Measurements from ENCODE around the gene SEC24C. TPM values are rescaled to one million over a fixed set of nuclear protein-coding genes. Genes with fewer than 3 reads are reported as not detected.
"Not testable (repeated sequence)": the region's sequence is repeated elsewhere in the genome, so short reads cannot be mapped to it uniquely, and the experiment has no call there.

Gene SEC24C
- total and polyA plus RNA-seq, 4 donors, result 45.7 to 73.7 (median 67.2) TPM

DNA sequence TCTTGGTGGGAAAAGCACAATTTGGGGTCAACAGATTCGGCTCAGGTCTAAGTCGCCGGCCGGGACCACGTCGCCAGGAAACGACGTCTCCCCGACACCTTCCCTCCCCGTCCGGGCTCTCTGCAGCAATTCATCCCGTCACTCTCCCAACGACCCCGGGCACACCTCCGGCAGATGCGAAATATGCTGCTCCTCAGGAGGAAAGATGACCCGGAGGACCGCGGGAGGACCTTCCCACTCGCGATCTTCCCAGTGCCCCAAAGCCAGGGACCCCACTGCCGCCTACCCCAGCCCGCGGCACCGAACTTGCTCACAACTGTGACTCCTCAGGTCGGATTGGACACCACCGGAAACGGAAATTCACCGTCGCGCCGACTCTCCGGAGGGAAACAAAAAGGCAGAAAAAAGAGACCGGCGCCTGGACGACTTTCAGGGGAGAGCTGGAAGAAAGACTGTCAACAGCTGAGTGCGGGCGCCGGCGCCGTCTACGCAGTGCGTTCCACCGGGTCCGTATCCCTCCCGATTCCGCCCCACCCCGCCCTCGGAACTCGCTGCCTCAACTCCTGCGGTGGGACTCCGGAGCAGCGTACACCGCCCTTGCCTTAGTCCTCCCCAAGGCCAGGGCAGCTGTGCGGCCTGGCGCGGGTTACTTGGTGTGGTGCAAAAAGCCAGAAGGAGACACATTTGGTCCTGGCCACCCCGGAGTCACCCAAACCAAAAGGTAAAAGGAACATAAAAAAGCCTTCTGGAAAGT is 13.8 kb upstream of the SEC24C start:
- no peaks in the 10 kb centered on the region for H3K27me3 ChIP-seq (ENCODE audit: control insufficient read depth, insufficient read depth, low read length)
- peak; percentile 89 to 98 (median 93) for DNase-seq (ENCODE audit: low read depth in 4 of 6, low spot score in 6 of 6)
- H3K36me3 ChIP-seq (ENCODE audit: control insufficient read depth, insufficient read depth, low read length), result peaks cover 39% of the 10 kb centered on the region
- no peaks in the 10 kb centered on the region for H3K9me3 ChIP-seq (ENCODE audit: control insufficient read depth, insufficient read depth, low read length)
- peak overlapping the region; percentile 88 for H3K4me3 ChIP-seq (ENCODE audit: low read depth, low read length)
- peaks cover 13% of the 10 kb centered on the region for H3K4me1 ChIP-seq (ENCODE audit: control insufficient read depth, insufficient read depth, low read length)
- H3K27ac ChIP-seq (ENCODE audit: low read depth, low read length), result peak overlapping the region; percentile 96
- WGBS (ENCODE audit: insufficient coverage), result 0% methylated on average over 58 of the region's 58 CpGs

DNA sequence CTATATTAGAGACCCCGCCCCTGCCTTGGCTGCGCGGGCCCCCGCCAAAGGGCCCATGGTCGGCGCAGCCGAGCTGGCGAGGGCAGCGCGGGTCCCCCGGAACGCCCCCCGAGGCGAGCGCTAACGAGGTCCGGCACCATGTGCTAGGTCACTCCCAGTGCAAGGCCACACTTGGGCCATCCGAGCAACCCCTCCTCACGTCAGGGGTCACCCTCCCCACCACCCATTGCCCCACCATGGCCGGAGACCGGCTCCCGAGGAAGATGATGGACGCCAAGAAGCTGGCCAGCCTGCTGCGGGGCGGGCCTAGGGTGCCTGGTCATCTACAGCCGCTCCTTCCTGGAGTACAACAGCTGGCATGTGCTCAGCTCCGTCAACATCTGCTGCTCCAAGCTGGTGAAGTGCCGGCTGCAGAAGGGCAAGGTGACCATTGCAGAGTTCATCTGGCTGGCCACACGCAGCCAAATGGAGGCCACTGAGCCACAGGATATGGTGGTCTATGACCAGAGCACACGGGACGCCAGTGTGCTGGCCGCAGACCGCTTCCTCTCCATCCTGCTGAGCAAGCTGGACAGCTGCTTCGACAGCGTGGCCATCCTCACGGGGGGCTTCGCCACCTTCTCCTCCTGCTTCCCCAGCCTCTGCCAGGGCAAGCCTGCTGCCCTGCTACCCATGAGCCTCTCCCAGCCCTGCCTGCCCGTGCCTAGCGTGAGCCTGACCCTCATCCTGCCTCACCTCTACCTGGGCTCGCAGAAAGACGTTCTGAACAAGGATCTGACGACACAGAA is 12.4 kb upstream of the SEC24C start:
- WGBS (ENCODE audit: insufficient coverage), result 91% methylated on average over 41 of the region's 42 CpGs
- H3K27ac ChIP-seq (ENCODE audit: low read depth, low read length), result no peak overlapping the region
- peaks cover 33% of the 10 kb centered on the region for H3K36me3 ChIP-seq (ENCODE audit: control insufficient read depth, insufficient read depth, low read length)
- no peak overlapping the region for H3K4me3 ChIP-seq (ENCODE audit: low read depth, low read length)
- peaks cover 13% of the 10 kb centered on the region for H3K4me1 ChIP-seq (ENCODE audit: control insufficient read depth, insufficient read depth, low read length)
- no peaks in the 10 kb centered on the region for H3K27me3 ChIP-seq (ENCODE audit: control insufficient read depth, insufficient read depth, low read length)
- H3K9me3 ChIP-seq (ENCODE audit: control insufficient read depth, insufficient read depth, low read length), result no peaks in the 10 kb centered on the region
- no peak for DNase-seq (ENCODE audit: low read depth in 4 of 6, low spot score in 6 of 6)

DNA sequence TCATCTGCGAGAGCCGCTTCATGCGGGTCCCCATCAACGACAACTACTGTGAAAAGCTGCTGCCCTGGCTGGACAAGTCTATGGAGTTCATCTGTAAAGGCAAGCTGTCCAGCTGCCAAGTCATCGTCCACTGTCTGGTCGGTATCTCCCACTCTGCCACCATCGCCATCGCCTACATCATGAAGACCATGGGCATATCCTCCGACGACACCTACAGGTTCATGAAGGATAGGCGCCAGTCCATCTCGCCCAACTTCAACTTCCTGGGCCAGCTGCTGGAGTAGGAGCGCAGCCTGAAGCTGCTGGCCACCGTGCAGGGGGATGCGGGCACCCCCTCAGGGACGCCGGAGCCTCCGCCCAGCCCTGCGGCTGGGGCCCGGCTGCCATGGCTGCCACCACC is 11.7 kb upstream of the SEC24C start:
- Histone ChIP-seq H3K4me3 (ENCODE audit: low read depth, low read length) (no peak overlapping the region), H3K36me3 (ENCODE audit: control insufficient read depth, insufficient read depth, low read length) (peaks cover 35% of the 10 kb centered on the region), H3K27ac (ENCODE audit: low read depth, low read length) (no peak overlapping the region), H3K27me3 (ENCODE audit: control insufficient read depth, insufficient read depth, low read length) (no peaks in the 10 kb centered on the region), H3K9me3 (ENCODE audit: control insufficient read depth, insufficient read depth, low read length) (no peaks in the 10 kb centered on the region), H3K4me1 (ENCODE audit: control insufficient read depth, insufficient read depth, low read length) (peaks cover 13% of the 10 kb centered on the region)
- DNase-seq (ENCODE audit: low read depth in 4 of 6, low spot score in 6 of 6), result no peak
- WGBS (ENCODE audit: insufficient coverage), result 96% methylated on average over 20 of the region's 20 CpGs

DNA sequence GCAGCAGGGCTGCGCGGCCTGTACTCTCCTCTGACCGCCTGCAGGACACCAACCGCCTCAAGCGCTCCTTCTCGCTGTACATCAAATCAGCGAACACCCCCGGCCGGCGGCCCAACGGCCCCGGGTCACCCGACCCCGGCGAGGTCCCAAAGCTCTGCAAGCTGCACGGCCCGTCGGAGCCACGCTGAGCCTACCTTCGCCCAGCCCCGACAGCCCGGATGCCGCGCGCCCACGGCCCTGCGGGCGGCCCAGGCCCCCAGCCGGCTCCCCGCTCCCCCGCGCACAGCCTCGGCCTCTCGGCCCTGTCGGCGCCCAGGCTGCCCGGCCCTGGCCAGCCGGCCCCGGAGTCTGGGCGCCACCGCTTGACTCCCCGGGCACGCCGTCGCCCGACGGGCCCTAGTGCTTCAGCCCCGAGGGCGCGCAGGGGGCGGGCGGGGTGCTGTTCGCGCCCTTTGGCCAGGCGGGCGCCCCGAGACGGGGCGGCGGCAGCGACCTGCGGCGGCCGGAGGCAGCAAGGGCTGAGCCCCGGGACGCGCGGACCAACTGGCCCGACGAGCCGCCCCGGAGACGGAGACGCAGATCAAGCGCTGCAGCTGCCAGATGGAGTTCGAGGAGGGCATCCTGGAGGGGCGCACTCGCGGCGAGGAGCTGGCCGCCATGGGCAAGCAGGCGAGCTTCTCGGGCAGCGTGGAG is 11.1 kb upstream of the SEC24C start:
- H3K27ac ChIP-seq (ENCODE audit: low read depth, low read length), result no peak overlapping the region
- no peak overlapping the region for H3K4me3 ChIP-seq (ENCODE audit: low read depth, low read length)
- WGBS (ENCODE audit: insufficient coverage), result 65% methylated on average over 82 of the region's 84 CpGs
- DNase-seq (ENCODE audit: low read depth in 4 of 6, low spot score in 6 of 6), result no peak
- H3K27me3 ChIP-seq (ENCODE audit: control insufficient read depth, insufficient read depth, low read length), result no peaks in the 10 kb centered on the region
- peaks cover 37% of the 10 kb centered on the region for H3K36me3 ChIP-seq (ENCODE audit: control insufficient read depth, insufficient read depth, low read length)
- H3K4me1 ChIP-seq (ENCODE audit: control insufficient read depth, insufficient read depth, low read length), result peaks cover 13% of the 10 kb centered on the region
- no peaks in the 10 kb centered on the region for H3K9me3 ChIP-seq (ENCODE audit: control insufficient read depth, insufficient read depth, low read length)

DNA sequence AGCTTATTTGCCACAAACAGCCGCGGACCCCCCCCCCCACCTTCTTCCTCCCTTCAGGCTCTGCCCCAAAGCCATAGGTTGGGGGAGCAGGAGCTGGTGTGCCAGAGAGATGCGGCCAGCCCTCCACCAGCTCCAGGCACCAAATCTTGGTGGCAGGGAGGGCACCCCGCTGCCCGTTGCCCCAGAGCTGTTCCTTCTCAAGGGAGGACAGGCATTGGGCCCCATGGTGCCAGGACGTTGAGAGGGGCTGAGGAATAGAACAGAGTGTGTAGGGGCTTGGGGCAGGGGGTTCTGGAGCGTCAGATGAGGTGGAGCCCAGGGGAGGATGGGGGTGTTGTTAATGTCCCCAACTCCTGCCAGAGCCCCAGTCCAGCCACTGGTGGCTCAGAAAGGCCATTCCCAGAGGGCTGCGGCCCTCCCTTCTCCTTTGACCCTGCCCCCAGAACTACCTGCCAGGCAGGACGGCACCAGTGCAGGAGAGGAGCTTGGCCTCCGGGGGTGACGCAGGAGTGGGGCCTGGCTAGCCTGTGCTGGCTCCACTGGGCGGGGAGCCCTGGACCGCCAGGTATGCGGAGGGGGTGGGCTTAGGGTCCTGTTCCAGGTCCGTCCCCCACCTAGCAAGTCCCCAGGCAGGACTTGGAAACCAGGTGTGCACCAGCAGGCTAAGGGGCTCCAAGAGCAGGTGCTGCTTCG is 10.0 kb upstream of the SEC24C start:
- DNase-seq (ENCODE audit: low read depth in 4 of 6, low spot score in 6 of 6), result no peak
- WGBS (ENCODE audit: insufficient coverage), result 90% methylated on average over 13 of the region's 16 CpGs
- Histone ChIP-seq H3K9me3 (ENCODE audit: control insufficient read depth, insufficient read depth, low read length) (no peaks in the 10 kb centered on the region), H3K27ac (ENCODE audit: low read depth, low read length) (no peak overlapping the region), H3K27me3 (ENCODE audit: control insufficient read depth, insufficient read depth, low read length) (no peaks in the 10 kb centered on the region), H3K36me3 (ENCODE audit: control insufficient read depth, insufficient read depth, low read length) (peaks cover 37% of the 10 kb centered on the region), H3K4me3 (ENCODE audit: low read depth, low read length) (no peak overlapping the region), H3K4me1 (ENCODE audit: control insufficient read depth, insufficient read depth, low read length) (peaks cover 13% of the 10 kb centered on the region)

DNA sequence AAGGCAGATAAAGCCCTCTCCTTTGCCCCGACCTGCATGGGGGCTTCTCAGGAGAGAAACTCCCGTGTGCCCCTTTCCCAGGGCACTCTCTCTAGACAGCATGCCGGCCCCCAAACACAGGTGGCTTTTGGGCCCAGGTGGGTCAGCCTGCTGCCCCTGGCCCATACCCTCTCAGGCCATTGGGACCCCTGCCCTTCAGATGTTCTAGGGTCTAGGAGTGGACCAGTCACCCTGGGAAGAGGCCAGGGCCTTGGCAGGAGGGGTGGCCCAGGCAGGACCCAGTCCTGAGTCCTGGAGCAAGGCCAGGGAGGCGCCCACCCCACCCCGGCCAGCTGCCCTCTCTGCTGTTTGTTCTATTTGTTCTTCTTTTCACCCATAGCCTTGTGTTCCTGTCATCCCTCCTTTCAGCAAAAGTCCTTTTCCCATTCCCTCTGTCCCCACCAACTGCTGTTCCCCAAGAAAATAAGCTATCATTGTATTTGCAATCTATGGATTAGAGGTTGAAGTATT is 9.3 kb upstream of the SEC24C start:
- no peaks in the 10 kb centered on the region for H3K27me3 ChIP-seq (ENCODE audit: control insufficient read depth, insufficient read depth, low read length)
- H3K27ac ChIP-seq (ENCODE audit: low read depth, low read length), result no peak overlapping the region
- H3K4me3 ChIP-seq (ENCODE audit: low read depth, low read length), result no peak overlapping the region
- peaks cover 13% of the 10 kb centered on the region for H3K4me1 ChIP-seq (ENCODE audit: control insufficient read depth, insufficient read depth, low read length)
- H3K36me3 ChIP-seq (ENCODE audit: control insufficient read depth, insufficient read depth, low read length), result peaks cover 37% of the 10 kb centered on the region
- no peaks in the 10 kb centered on the region for H3K9me3 ChIP-seq (ENCODE audit: control insufficient read depth, insufficient read depth, low read length)
- WGBS (ENCODE audit: insufficient coverage), result 81% methylated on average over 2 of the region's 5 CpGs
- no peak for DNase-seq (ENCODE audit: low read depth in 4 of 6, low spot score in 6 of 6)

DNA sequence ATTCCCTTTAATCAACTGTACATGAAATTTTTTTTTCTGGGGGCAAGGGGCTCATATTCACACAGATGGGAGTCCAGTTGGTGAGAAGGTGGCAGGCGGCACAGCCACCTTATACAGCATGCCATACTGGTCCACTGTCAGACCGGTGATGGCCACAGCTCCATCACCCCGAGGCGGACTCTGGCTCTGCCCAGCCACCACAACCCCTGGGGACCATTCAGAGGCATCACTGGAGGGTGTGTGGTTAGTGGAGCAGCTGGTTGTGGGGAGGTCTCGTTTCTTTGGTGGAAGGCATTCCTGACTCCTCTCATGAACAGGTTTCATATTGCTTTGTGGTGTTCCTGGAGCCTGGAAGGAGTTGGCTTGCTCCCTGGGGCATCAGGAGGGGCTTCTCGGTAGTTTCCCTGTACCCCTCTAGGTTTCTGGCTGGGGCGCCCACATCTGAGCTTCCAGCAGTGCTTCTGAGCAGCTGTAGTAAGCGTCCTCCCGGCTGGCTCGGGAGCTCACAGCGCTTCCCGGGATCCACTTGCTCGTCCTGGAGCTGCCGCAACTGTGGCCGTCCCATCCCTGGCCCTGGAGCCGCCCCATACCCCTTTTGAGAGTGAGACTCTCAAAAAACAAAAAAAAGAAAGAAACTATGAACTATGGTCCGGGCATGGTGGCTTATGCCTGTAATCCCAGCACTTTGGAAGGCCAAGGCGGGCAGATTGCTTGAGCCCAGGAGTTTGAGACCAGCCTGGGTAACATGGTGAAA is 3.5 kb upstream of the SEC24C start:
- 97% methylated on average over 11 of the region's 18 CpGs for WGBS (ENCODE audit: insufficient coverage)
- not testable (repeated sequence) for H3K4me3 ChIP-seq (ENCODE audit: low read depth, low read length); H3K9me3 ChIP-seq (ENCODE audit: control insufficient read depth, insufficient read depth, low read length); H3K27ac ChIP-seq (ENCODE audit: low read depth, low read length); H3K27me3 ChIP-seq (ENCODE audit: control insufficient read depth, insufficient read depth, low read length); H3K4me1 ChIP-seq (ENCODE audit: control insufficient read depth, insufficient read depth, low read length); DNase-seq (ENCODE audit: low read depth in 4 of 6, low spot score in 6 of 6)
- peaks cover 15% of the 10 kb centered on the region for H3K36me3 ChIP-seq (ENCODE audit: control insufficient read depth, insufficient read depth, low read length)

DNA sequence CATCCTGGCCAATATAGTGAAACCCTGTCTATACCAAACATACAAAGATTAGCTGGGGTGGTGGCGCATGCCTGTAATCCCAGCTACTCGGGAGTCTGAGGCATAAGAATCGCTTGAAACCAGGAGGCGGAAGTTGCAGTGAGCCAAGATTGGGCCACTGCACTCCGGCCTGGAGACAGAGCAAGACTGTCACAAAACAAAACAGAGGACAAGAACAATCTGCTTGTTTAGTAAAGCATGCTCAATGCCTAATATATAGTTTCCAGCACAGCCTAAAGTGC is 1.8 kb upstream of the SEC24C start:
- H3K4me1 ChIP-seq (ENCODE audit: control insufficient read depth, insufficient read depth, low read length), result peaks cover 9% of the 10 kb centered on the region
- no peak overlapping the region for H3K27ac ChIP-seq (ENCODE audit: low read depth, low read length)
- H3K4me3 ChIP-seq (ENCODE audit: low read depth, low read length), result no peak overlapping the region
- no peaks in the 10 kb centered on the region for H3K27me3 ChIP-seq (ENCODE audit: control insufficient read depth, insufficient read depth, low read length)
- 84% methylated on average over 5 of the region's 5 CpGs for WGBS (ENCODE audit: insufficient coverage)
- no peaks in the 10 kb centered on the region for H3K9me3 ChIP-seq (ENCODE audit: control insufficient read depth, insufficient read depth, low read length)
- peaks cover 22% of the 10 kb centered on the region for H3K36me3 ChIP-seq (ENCODE audit: control insufficient read depth, insufficient read depth, low read length)
- no peak for DNase-seq (ENCODE audit: low read depth in 4 of 6, low spot score in 6 of 6)

All from spinal cord (tissue), 10 donors.